ENCODE data around the gene PEX14.

Gene PEX14

DNA sequence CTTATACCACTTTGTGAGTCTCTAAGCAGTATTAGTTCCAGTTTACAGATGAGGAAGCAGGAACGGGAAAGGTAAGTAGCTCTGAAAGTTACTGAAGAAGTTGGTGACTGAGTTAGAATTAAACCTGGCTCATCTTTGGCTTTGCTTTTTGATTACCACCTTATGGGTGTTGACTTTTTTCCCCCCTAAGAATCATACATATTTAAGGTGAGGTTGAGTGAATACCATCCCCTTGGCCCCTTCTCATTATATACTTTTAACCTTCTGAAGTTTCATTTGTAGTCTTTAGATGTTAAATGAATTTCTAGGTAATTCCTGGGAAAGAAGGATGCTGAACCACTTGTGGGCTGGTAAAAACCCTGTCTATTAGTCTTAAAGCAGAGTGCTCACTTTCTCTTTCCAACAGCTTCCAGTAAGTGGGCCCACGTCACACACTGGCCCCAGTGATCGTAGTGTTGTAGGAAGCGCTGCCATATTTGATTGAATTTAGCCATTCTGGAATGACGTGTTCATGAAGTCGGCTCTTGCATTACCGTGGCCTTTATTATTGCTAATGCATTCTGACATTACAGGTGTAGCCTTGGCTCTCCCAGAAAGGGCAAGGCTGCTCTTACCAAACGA, 46.9 kb downstream of the PEX14 start:
- no peak for DNase-seq

DNA sequence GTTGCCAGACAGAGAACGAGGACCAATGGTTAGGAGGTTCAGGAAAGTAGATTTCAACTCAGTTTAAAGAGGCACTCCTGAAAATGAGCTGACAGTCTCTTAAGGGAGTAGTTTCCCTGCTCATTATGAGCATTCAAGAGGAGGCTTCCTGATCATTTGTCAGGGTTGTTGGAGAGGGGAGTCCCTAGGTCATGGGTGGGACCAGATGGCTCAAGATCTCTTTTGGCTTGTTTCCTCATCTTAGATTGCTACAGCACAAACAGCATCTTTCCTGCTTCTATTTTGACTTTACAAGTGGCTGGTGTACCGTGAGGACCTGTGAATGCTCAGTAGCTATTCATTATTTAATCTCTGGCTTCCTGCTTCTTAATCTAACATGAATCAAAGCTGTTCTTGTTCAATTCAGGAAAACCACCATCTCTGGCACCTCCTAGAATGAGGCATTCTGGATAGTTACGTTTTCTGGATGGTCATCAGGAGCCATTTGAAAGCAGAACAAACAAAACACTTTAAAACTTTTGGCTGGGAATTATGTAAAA, 47.6 kb downstream of the PEX14 start:
- peak; percentile 21 to 64 for DNase-seq

DNA sequence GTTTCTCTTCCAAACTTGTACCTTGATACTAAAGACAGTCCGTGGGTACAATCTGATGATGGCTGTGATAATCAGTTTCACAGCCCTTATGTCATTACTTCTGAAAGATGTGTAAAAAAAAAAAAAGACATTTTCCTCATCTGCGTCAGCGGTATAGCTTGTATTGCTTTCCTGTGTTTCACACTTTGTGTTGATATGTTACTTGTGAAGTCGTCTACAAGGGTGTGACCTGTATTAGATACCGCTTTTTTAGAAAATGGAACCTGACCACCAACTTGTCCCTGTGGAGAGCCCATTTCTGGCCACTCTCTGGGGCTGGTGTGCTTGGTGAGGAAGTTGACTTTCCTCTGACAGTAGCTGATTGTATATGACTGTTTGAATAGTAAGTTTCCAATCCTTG, 50.5 kb downstream of the PEX14 start:
- DNase-seq = no peak

DNA sequence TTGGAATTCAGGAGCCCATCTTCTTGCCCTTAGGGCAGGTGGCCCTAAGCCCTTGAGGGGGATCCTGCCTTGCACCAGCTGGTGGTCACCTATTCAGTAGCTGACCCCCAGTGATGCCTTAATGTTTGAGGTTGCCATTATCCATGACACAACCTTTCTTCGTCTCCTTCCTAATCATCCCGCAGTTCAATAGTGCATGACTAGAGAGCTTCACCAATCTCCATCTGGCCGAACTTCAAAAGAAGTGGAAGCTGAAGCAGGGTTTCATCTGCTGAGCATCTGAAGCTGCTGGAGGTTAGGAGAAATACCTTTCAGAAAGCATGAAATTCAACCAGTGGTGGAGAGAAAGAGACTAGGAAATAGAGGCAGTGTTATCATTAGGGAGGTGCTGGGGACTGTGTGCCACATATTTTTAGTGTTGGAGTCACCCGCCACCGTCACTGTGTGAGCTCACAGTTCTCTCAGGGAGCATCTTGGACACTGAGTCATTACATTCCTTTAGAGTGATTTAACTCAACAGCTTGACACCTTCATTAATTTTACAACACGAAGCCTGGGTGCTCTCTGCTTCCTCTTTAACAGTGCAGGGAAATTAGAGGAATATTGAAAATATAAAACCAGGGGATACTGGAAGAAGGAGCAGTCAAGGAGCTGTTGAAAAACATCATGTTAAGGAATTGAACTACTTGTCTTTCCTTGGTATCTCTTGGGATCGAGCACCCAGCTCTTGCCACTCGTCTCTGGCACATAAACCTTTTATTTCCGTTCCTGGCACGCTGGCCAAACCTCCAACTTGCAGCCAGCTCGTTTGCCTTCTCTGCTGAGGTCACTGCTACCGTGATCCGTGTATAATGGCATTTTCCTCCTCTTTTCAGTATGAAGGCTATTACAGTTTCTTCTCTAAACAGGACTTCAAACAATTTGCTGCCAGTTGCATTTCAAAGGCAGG, 53.6 kb downstream of the PEX14 start:
- DNase-seq = peak in 1 of 2 donors; percentile 45

DNA sequence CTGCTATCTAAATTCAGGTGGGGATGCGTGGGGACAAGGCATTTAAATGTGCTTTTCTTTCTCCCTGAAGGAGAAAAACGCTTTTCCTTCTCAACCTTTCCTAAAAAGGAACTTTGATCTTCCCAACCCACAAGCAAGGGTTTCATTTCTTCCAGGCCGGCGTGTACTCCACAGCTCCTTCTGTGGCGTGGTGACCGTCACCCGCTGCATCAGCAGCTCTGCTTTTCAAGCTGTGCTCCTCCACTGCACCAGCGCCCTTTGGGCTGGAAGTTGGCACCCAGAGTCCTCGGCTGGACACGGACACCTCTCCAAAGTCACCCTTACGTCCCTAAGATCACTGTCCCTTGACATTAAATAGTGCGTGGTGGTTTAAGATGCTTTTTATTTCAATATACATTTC, 54.3 kb downstream of the PEX14 start:
- no peak for DNase-seq

DNA sequence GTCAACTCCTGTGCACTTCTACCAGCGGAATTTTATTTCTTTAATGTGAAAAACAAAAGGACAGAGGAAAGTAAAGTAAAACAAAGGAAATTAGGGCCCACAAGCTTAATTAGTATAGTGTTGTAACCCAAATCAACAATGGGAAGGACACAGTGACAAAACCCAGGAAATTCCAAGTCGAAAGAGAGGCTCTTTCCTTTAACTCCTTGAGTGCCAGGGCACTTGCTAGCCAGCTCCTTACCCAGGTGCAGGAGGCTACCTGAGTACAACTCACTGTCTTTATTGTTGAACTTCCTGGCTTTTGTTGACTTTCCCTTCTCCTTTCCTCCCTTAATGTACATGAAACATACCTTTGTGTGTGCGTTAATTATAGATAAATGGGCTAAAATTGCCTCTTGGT, 55.0 kb downstream of the PEX14 start:
- DNase-seq = peak; percentile 65 to 73

DNA sequence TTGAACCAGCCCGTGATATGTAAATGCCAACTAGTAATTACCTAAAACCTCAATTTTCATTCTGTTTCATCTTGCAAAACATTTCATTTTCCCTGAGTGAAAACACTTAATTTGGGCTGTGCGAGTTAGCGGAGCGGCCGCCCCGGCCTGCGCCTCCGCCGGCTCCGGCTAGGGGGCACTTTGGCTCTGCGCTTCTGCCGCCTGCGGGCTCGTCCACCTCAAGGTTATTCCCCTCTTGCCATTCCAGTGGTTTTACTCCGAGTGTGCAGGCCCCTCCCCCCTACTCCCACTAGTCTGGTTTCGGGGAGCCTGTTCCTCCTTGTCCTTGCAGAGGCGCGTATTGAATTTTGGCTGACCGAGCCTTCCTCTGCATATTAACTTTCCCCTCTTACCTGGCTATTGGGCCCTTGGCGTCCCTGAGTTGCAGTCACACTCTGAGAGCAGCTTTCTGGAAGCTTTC, 55.6 kb downstream of the PEX14 start:
- DNase-seq = peak; percentile 71 to 72

DNA sequence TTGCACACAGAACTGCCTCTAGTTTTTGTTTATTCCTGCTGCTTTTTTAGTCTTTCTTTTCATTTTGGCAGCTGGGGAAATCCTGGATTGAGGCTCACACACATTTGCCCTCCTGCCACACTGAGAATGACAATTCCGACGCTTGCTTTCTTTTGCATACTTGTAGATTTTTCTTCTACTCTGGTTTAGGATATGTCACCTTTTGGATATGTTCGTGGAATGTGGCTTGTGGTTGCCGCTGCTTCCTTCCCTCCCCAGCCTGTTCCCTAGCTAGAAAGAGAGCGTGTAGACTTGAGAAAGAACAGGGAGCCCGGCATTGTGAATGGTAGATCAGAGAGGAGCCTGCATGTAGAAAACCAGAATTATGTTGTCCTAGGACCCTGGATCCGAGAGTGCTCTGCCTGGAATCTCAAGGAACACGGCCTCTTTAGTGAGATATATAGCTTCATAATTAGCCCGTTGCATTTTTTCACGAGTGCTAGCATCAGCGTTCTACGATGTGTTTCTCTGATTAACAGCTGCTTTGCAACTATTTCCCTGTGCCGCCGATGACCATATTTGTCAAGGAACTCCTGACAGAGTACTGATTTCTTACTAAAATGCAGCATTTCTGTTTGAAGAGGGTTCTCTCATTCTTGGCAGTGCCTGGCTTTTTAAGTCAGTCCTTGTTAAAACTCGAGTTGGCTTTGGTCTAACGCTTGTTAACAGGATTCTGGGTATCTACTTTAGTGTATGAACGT, 56.2 kb downstream of the PEX14 start:
- DNase-seq = no peak

DNA sequence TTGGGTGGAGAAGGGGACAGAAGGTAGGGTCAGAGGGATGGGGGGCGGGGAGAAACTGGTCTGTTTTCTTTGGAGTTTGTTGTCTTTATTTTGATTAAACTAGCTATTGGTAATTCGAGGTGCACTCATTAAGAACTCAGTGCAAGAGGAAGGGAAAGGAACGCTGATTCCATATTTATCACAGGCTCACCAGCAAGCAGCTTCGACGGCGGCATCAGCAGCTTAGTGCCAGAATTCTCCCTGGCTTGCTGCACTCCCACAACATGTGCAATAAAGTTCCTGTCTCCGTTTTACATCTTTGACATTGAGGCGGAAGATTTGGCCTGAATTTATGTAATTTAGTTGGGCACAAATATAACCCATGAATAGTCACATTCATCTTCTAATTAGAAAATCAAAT, 57.6 kb downstream of the PEX14 start:
- no peak for DNase-seq

DNA sequence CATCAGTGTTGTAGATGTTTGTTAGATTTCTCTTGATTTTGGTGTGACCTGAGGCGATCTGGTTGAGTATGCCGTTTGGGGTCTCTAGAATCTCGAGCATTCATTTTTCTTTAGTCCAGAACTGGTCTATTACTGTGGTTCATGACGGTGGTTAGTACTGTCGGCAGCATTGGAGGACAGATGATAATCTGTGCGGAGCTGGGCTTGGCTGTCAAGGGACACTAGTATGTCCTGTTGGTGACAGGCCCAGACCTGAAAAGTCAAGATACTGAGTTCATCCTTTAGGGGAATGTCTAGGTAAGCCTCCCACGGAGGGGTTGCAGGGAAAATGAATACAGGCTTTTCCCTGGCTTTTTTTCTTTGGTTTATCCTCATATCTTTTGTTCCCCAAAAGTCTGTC, 59.8 kb downstream of the PEX14 start:
- DNase-seq = no peak

DNA sequence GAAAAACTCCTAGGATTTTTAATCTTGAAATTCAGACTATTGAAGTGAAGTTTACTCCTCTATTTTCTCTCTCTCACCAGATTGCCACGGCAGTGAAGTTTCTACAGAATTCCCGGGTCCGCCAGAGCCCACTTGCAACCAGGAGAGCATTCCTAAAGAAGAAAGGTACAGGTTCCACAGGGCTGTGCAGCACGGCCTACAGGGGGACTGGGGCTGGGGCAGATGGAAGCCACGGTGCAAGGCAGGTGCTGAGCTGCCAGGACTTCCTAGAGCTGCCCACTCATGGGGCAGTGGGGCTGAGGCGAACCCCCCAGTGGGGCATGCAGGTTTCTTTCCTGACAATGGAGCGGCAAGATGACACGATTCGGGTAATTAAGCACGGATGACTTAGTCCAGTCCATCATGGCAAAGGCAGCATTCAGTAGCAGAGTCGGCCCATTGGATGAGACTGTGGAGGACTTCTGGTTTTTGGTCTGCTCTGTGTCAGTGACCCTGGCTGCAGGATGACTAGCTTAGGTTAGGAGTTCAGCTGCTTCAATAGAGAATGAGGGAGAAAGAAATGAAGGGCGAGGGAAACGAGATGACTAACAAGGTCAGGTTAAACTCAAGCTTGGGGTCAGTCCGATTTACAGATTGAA, 61.5 kb downstream of the PEX14 start:
- no peak for DNase-seq

DNA sequence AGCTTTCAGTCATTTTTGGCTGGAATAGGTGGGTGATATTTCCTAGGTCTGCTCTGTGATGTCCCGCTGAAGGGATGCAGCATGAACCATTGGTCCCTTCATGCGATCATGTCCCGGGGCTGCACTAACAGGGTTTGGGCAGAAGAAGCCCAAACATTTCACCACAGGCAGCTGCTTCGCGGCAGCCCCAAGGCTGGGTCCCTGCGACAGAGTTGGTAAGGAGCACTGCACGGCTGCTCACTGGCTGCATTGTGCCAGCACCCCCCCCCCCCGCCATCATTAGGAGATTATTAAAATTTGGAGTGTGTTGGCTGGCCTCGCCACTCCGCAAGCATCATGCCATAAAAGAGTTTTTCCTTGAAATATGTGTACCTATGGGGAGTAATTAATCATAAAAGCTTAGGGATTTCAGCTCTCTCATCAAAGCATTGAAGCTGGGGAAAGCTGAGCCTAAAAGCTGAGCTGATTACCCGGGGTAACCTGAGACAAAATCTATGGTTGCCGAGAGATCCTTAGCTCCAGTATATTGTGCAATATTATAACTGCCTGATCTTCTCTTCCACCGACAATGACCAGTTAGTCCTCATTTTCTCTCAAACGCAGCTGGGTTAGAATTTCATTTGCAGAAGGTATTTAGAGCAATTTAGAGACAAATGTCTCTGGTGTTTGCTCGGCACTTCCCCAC, 62.5 kb downstream of the PEX14 start:
- DNase-seq = no peak

DNA sequence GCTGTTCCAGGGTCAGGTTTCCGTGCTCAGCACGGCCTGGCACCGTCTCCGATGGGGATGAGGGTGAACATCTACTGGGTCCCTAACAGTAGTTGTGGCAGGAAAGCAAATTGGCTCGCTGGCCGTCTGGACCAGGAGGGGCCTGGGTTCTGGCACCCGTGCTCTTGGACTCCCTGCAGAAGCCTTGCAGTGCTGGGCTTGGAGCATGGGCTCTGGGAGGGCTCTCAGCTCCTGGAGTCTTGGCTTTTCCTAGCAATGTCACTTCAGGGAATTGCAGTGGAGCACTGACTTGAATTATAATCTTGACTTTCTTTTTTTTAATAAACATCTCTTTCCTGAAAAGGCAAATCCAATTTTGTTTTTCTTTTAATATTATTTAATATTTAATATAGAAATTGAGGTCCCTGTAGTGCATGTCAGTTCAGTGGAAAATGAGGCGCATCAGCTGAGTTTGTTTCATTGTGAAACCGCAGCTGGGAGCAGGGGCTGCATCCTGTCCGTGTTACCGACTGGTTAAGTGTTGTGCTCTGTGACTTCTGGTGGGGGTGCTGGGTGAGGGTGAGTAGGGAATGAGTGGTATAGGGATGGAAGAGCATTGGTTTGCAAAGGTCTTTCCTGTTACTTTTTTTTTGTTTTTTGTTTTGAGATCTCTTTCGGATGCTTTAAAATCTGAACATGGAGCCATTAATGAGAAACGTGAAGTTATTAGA, 64.1 kb downstream of the PEX14 start:
- DNase-seq = no peak

DNA sequence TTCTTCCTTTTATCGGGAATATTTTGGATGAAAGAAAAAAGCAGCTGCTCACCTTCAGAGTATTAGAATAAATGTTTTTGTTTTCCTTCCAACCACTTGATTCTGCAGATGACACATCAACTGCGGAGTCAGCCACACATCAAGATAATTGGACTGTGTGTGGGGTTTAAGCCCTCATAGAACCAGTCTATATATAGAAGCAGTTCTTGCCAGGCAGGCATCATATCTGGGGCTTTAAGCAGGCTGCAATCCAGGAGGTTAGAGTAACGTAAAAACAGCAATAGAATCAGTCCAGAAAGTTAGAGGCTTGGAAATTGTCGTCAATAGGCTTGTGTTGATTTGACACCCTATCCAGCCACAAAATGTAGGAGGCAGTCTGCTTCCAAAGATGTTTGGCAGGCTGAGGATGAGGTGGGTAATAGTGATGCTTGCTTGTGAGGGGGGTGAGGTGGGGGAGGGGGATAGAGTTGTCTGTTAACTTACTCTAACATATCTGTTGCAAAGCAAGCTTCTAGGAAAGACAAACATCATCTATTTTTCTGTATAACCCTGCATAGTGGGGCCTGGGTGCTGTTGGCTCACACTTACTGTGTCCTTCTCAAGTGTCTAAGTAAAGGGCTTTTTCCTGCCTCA, 64.8 kb downstream of the PEX14 start:
- DNase-seq = no peak

DNA sequence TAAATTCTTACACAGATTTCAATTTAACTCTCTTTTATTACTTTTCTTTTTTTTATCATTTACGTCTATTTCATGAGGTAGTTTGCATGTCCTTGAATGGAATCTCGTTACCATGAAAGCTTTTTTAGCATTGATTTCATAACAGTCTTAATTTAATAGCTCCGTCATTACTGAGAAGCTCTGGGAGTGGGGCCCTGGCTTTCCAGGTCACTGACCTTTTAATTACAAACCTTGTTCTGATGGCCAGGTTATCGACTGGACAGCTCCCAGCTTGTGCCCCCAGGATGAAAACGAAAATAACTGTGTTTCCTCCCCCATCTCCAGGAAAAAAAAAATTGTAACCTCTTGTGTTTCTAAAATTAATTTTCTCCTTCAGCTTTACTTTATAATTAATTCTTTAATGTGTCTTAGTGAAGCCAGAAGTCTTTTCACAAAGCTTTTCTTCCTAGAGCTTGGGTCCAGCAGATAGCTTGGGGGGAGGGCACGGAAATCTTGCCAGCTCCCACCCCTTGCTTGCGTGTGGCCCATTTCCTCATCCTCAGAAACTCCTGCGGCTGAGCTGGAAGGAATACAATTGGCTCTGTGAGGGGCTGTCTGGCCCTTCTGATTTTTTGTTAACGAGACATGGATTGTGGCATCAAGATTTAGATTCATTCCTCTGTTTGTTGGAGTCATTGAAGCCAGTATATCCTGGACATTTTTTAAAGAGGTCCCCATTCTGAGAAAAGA, 65.7 kb downstream of the PEX14 start:
- DNase-seq = no peak

DNA sequence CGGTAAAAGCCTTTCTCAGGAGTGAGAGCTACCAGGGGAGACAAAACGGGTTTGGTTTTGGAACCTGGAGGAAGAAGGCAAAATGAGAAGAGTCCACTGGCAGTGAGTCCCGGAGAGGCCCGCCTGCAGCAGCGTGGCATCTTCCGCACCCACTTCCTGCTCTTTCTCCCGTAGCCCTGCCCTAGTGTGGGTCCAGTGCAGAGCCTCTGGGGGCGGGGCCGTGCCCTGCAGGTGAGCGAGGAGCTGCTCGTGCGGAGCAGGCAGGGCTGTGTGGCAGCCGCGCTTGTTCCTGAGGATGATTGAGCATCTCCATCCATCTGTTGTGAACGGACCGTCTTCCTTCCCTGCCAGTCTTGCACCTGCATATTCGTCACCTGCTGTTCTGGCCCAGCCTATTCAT, 66.5 kb downstream of the PEX14 start:
- no peak for DNase-seq

DNA sequence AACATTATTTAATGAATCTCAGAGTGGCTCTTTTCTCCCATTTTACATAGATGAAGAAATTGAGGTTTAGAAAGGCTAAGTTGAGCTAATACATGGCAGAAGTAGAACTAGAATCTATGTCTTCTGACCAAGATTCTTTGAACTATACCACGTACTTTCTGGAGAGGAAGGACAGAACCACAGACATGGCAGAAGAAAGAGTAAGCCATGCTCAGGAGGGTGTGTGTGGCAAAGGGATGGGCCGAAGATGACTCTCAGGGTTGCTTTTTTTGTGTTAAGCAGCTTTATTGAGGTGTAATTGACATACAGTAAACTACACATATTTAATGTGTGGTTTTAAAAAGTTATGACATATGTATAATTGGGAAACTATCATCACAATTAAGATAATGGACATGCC, 69.5 kb downstream of the PEX14 start:
- DNase-seq = no peak

DNA sequence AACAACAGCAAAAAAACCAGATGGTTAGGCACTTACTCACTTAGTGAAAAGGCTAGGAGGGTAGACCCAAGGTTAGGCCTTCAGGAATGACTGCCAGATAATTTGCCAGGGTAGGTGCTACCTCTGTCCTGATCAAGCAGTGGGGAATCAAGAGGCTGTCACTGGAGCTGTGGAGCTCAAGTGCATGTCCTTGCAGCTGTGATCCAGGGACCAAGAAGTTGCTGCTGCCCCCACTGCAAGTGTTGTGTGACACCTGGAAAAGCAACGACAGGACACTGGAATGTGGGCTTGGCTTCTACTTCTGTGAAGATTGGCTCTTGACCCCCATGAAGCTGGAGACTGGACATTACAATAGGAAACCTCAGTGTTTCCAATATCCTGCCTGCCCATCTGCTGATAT, 72.1 kb downstream of the PEX14 start:
- DNase-seq = no peak

DNA sequence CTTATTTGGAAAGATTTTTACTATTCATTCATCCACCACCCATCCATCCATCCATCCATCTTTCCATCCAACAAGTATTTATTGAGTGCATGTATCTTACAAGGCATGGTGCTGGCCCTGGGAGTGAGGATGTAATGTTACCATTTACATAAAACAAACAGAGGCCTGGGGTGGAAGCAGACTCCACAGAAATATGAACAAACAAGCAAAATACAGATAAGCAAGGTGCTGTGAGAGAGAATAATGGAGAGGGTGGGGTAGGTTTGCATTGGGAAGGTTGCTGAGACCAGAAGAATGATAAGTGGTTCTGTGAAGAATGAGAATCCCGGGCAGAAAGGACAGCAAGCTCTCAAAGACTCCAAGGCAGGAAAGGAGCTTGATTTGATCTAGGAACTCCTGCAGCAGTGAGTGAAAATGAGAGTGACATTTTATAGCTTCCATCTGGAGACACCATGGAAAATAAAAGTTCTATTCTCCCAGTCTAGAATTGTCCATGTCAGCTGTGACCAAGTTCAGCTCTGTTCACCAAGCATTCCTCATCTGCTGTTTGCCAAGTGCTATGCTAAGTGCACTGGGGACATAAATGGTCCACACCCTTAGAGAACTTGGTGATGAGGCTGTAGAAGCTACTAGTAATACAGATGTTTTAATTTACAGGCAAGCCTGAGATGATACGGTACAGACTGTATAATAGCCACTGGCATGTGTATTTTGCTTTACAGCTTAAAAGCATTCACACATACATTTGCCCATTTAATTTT, 75.3 kb downstream of the PEX14 start:
- DNase-seq = no peak

DNA sequence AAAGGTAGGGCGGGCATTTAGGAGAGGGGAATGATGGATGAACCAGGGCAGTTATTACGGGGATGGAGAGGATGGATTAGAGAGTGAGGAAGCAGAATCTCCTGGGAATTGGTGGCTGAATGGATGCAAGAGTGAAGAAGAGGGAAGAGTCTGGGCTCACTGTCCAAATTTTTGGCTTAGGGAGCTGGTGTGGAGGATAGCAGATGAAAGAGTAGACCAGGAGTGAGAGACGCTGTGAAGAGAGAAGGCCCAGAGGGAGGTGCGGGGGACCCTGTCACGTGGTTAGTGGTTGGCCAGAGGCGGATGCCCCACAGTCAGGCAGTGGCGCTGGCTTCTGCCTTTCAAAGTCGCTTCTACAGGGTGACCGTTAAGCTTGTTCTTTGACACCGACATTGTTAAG, 78.4 kb downstream of the PEX14 start:
- no peak for DNase-seq
